Renal cortex interstitium (tissue), 11 donors: Measurements from ENCODE around the gene ERC2. TPM values are rescaled to one million over a fixed set of nuclear protein-coding genes. Genes with fewer than 3 reads are reported as not detected.

ENCODE experiments used
- DNase-seq, 11 donors: peaks; one replicate each; pipeline ENCODE4 v3.0.0-alpha.2; 2013; ENCODE audit warnings: low read depth in 9 of 11, low spot score in 4 of 11; ENCODE audit errors: extremely low read depth in 1 of 11
- polyA plus RNA-seq, 3 donors: library from polyadenylated mRNA; unstranded; fragments of 120-200 nt; gene quantifications; one replicate each; pipeline ENCODE4 v1.2.1, GENCODE V29; 2013; ENCODE audit not compliant: insufficient read length in 3 of 3

The ERC2 gene
- polyA plus RNA-seq, 3 donors: 2.4 to 4.2 (median 3.3) TPM

DNA sequence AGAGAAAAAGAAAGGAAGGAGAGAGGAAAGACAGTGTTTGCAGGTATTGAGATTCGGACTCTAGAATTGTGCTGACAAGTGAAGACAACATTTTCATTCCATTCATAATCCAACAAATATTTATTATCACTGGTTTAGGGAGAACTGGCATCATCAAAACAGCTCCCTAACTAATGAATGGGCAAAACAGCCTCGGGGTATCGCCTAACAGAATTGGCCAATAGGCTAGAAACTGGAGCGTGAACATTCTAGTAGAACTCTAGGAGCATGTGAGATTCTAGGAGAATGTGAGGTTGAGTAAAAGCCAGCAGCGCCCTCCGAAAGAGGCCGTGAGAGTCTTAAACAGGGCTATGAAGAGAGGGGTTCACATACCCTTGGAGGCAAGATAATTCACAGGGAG, 759.3 kb downstream of the ERC2 start:
- no peak for DNase-seq

GRCh38 chr3:55708242-55708641, 760.0 kb downstream of the ERC2 start:
- DNase-seq: peak in 5 of 11 donors; percentile 33 to 59 (median 47)

DNA sequence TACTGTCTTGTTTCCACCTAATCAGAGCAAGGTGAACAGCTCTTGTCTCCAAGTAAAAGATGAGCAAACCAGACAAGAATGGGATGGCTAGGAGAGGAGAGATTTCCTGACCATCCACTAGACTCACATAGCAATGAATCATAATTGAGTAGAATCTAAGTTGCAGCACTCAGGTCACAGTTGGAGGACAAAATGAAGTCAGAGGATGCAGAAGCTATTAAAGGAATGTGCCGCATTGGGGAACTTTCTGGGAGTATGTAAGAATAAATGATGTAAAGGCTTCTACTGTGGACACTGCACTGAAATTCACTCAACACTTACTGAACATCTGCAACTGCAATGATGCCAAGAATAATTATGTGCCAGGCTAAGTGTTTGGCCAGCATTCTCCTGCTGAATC, 763.7 kb downstream of the ERC2 start:
- DNase-seq: no peak

DNA sequence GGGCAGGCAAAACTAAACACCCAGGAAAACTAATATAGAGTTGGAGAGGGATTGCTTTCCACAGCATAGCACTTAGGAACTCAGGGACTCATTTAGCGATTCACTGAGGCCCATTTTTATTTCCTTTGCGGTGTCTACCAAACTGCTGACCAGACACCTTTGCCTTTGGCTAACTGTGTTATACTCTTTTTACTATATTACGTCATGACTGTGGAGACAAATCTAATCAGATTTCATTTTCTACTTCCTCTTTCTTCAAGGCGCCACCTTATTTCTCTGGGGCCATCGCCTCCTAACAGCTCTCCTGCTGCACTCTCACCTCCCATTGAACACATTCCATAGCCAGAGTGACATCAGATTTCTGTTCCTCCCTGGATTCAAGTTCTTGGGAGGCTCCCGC, 765.4 kb downstream of the ERC2 start:
- no peak for DNase-seq

GRCh38 chr3:55701997-55702396, 766.3 kb downstream of the ERC2 start:
- no peak for DNase-seq

DNA sequence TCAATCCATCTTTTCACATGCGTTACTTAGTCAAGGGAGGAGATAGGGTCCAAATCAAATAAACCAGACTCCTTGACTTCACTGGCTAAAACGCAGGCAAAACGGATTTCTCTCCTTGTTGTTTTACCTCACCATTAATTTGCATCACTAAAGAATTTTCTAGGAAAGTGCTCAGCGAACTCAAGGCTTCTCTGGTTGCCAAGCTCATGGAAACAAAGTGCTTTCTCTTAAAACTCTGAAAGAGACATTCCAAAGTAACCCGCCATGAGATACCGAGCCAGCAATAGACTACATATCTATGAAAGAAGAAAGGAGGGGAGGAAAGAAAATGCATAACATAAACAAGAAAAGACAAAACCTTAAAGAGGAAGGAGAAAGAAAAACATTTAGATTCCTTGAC, 769.4 kb downstream of the ERC2 start:
- no peak for DNase-seq

DNA sequence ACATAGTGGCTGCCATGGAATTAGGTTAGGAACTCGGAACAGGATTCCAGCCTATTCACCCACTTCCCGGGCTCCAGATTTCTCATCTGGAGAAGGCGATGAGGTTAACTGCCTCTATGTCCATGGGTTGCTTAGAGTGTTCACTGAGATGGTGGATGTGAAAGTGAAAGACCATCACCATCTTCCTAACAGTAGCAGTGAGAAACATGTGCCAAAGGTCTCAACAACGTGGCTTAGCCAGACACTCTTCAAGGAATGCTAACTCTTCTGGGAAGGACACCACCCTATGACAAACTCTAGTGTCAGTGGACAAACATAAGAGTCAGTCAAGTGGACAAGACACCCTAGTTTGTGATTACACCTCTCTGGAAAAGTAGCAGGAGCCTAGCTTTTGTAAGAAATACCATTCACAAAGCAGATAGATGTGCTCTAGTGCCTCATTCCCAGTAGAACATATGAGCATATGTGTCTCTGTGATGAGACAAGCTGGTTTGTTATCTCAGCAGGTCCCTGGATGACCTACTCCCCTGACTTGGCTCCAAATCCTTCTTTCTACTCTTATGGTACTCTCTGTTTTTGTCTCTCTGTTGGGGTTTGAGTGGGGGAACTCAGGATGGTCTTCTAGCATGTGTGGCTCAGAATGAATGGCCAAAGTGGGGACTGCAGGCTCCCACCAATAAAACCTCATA, 770.9 kb downstream of the ERC2 start:
- no peak for DNase-seq

- DNase-seq: no peak
These were observed 775.2 kb downstream of the ERC2 start for GRCh38 chr3:55692957-55693558.

DNA sequence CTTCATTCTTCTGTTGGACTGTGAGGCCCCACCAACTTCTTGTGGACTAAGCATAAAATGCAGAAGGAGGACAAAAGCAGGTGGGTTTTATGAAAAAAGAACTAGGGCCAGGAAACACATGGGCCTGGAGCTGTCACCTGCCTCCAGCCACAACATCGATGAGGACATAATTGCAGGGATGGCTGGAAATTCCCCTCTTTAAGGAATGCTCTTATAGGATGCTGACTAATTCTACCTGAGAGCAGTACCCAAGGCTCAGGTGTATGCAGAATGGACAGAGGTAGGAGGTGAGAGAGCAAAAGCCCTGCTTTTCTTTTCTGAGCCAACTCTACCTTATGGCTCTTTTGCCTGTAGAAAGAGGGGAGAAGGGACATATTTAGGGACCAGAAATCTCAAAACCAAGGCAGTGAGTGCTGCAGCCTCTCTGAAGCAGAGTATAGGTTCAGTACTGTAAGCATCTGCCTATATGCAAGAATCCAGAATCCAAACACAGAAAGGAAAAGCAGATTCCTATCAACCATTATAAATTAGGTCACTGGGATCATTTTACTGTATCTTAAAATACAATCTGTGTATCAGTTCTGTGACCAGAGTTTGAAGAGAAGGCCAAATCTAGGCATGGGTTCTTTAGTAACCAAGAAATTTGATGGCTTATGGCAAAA, 775.8 kb downstream of the ERC2 start:
- no peak for DNase-seq

GRCh38 chr3:55691141-55691540, 777.1 kb downstream of the ERC2 start:
- no peak for DNase-seq

DNA sequence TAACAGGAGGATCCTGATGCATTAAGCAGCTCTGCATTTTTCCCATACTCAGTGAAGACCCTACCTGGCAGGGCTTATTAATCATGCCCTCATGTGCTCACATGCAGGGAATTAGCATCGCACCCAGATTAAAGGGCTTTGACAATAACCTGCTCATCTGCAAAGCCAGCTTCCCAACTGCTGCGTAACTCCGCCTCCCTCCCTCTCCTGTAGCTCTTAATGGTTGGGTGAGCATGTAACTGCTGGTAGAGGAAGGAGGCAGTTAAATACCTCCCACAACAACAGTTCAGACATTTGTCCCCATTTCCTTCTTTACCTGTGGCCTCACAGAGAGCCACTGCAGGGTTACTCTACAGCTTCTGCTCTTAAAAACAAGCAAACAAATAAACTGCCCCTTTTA, 777.5 kb downstream of the ERC2 start:
- DNase-seq: peak in 4 of 11 donors; percentile 34 to 52 (median 46)

DNA sequence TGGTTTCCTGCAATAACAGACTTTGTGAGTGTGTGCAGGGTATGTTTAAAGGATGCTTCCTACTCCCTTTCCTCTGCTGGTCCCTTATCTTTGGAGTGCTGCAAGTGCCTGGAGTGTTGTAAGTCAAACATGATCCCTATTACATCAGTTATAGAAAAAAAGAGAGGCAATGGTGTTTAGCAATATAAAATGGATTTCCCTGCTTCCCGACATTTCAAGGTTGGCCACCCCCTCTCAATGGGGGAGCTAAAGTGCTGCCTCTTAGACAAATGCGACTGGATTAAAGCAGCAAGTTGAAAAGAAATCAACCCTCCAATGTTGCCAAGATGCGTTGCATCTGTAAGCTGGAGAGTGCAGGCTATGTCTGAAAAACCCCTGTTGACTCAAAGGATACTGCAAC, 778.1 kb downstream of the ERC2 start:
- DNase-seq: no peak

DNA sequence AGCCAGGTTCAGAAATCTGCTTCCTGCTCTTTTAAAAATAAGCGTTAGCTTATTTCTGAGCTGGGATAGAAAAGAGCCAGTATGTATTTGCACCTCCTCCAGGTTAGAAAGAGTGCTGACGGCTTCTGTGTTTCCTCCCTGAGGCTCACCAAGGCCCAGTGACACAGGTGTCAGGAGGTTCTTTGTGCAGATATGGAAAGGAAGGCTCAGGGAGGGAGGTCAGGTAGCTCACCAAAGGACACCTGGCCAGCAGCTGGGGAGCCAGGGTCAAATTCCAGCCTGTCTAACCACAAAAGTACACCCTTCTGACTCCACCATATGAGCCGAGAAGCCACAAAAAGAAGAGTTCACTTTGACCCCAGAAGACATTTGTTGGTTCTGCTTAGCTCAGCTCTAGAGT, 780.1 kb downstream of the ERC2 start:
- no peak for DNase-seq

DNA sequence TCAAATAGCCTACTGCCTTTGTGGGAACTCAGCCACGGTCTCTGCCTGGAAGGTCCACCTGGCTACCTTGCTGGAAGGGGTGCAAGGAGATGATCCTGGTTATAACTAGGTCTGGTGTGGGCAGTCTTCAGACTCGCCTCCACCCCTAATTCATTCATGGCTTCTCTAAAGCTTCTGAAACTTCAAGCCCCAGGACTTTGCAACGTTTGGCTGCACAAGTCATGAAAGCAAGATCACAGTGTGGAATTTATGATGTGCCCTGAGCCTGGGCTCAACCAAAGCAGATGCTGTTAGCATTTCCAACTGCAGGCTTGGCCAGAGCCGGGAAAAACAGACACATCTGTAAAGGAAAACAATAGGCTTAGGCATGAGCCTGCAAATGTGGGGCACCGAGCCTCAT, 780.7 kb downstream of the ERC2 start:
- peak in 1 of 11 donors; percentile 32 for DNase-seq

DNA sequence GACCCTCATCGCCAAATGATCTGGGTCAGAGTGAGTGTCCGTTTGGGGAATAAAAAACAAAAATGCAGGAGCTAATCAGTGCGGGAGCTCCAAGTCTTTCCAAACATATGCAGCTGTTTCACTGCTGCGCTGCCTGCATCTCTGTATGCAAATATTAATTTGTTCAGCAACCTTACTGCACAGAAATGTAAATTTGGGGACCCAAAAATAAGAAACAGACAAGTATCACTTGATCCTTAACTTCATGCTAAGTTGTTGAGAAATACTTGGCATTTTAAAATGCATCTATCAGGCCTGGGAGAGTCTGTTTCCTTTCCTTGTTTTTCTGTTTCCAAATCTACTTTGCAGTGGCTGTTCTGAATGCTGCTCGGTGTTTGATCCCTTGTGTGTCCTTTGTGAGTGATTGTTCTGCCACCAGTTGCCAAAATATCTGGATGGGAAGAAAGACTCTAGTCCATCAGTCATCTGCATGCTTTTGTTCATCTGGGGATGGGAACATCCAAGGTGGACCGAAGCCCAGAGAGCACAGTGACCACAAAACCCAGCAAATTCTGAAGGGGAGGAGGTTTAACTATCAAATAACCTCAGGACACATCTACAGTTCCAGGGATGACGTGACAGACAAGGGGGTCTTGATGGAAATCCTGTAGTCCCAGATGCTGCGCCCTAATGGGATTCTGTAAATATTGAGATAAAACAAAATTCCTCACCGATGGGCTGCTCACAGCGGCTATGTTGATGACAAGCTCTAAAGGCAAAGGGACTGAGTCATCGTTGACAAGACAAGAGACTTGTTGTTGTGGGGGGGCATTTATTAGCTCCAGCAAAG, 781.6 kb downstream of the ERC2 start:
- no peak for DNase-seq

DNA sequence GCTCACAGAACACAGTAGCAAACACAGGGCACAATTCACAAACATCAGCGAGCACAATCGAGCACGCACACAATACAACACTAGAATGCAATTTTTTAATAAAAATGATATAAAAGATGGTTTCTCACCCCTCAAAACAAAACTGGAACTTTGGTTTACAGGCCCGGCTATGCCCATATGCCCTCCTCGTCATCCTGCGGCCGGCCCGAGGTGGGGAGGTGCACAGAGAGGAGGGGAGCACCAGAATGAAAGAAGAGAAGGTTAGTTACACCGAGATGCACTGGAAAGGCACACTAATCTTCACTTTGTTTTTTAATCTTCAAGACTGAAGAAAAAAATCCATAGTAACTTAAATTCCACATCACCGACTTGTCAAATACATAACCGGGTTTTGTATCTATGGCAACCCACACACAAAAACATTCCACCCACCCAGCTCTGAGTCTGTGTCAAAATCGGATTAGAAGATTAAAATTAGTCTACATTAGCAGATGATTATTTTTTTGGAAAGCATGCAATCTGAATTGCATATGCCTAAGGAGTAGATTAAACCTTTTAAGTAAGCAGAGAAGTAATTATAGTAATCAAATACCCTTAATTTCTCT, 784.5 kb downstream of the ERC2 start:
- DNase-seq: no peak

DNA sequence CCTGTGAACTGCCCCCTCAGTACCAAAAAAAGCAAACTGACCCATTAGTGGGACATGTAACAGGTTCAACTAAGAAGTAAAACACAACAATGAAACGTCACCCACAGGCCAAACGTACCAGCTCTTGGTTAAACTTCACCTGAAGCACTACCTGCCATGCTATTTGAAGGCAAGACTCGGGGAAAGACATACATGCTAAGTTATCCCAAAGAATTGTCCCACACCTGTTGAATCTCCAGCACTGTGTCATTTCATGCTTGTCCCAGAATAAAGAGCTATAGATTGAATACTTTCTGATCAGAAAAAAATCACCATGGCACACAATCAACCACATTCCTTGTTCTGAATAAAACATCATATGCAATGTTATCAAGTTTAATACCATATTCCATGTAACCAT, 785.8 kb downstream of the ERC2 start:
- DNase-seq: no peak

DNA sequence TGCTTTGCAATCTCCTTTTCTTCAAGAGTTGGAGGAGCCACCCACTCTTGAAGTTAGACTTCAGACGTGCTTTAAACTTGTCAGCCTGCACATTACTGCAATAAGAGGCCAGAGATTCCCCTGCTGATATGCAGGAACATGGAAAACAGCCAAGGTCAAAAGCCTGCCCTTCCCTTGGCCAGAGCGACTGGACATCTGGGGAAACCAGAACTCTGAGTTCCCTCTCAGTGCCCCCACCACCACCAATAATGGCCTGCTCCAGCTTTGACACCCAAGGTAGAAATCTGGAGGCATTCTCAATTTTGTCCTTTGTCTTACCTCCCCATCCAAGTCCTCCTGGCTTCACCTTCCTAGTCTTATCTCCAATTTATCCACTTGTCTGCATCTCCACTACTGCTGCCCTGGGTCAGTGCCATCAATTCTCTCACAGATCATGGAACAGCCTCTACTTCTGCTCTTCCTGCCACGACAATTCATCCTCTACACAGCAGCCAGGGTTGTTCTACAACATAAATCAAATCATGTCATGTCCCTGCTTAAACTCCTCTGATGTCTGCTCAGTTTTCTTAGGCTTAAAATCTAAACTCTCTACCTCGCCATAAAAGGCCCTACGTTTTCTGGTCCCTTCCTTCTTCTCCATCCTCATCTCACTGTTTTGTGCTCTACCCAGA, 789.6 kb downstream of the ERC2 start:
- no peak for DNase-seq

DNA sequence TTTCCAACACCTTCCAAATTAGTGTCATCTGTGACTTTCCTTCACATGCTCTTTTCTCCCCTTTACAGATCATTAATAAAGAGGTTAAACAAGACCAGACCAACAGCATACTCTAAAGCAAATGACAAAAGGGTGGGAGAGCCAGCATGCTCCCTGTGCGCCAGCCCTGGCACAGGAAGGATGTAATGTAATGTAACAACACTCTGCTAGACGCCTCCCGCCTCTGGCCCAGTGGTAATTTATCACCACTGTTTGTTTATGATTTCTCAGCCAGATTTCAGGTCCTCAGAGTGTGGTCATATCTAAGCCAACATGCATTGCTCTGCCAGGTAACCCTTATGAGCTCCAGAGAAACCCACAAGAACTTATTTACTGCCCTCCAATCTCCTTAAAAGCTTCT, 791.6 kb downstream of the ERC2 start:
- DNase-seq: no peak
